B cell (primary cell): ENCODE data around the gene MMUT. TPM values are rescaled to one million over a fixed set of nuclear protein-coding genes. Genes with fewer than 3 reads are reported as not detected.

Experiments used
- ATAC-seq: fragments of 200-7000 bp; cut with Tn5 transposase; one replicate; pipeline ENCODE4 v1.10.0; 2021; ENCODE audit warnings: low read depth, mild to moderate bottlenecking, moderate number of reproducible peaks, moderate library complexity
- CTCF ChIA-PET: fragments of 350-600 bp; sonication (Branson Sonifier 250); formaldehyde crosslinking; loops from one replicate; lab custom pipeline; 2021; ENCODE audit warnings: antibody characterized with exemption, inconsistent platforms; lab: Charles Lee
- POLR2A ChIA-PET: fragments of 350-600 bp; sonication (Branson Sonifier 250); formaldehyde crosslinking; loops from one replicate; lab custom pipeline; 2021; ENCODE audit warnings: antibody characterized with exemption; lab: Charles Lee
- DNase-seq: peaks from one replicate; pipeline ENCODE4 v3.0.0; 2013
- H2AFZ ChIP-seq: 2 replicates; pipeline ENCODE4 v1.6.1; 2012; ENCODE audit warnings: mild to moderate bottlenecking, low read depth, low read length; ENCODE audit not compliant: insufficient read depth, poor library complexity, severe bottlenecking
- H3K27ac ChIP-seq, 2 donors: 1 replicate in 1 of 2; 2 replicates in 1 of 2; pipeline ENCODE4 v1.5.1; 2012 to 2013; ENCODE audit warnings: low read length in 2 of 2, mild to moderate bottlenecking in 2 of 2, moderate library complexity in 1 of 2
- H3K27me3 ChIP-seq, 4 experiments: fragments of 200-600 bp in 1 of 4; sonication (generic) in 1 of 4; replicated peaks in 1 of 4; 1 replicate in 2 of 4; 2 replicates in 2 of 4; pipeline versions ENCODE4 v1.6.1 to v1.7.0; 2013 to 2016; ENCODE audit warnings: low read length in 3 of 4, mild to moderate bottlenecking in 2 of 4, mixed read lengths in 1 of 4, moderate library complexity in 1 of 4; ENCODE audit not compliant: insufficient read depth in 4 of 4, control insufficient read depth in 3 of 4; ENCODE audit errors: control extremely low read depth in 1 of 4
- H3K36me3 ChIP-seq, 2 experiments: replicated peaks in 1 of 2; 1 replicate in 1 of 2; 2 replicates in 1 of 2; pipeline versions ENCODE4 v1.6.1 to v1.7.1; 2013; ENCODE audit warnings: low read length in 1 of 2; ENCODE audit not compliant: insufficient read depth in 2 of 2, control insufficient read depth in 1 of 2; ENCODE audit errors: control extremely low read depth in 1 of 2, extremely low read depth in 1 of 2
- H3K4me1 ChIP-seq, 2 donors: fragments of 200-600 bp in 1 of 2; sonication (generic) in 1 of 2; 1 replicate in 1 of 2; 2 replicates in 1 of 2; pipeline versions ENCODE4 v1.5.1 to v1.6.1; 2013 to 2017; ENCODE audit warnings: low read length in 2 of 2; ENCODE audit not compliant: control insufficient read depth in 2 of 2, insufficient read depth in 2 of 2
- H3K4me2 ChIP-seq: replicated peaks from 2 replicates; pipeline ENCODE3; 2012; ENCODE audit warnings: mild to moderate bottlenecking, low read depth, low read length; ENCODE audit not compliant: poor library complexity, severe bottlenecking
- H3K4me3 ChIP-seq, 5 experiments: fragments of 200-600 bp in 1 of 5; sonication (generic) in 1 of 5; 1 replicate in 3 of 5; 2 replicates in 2 of 5; pipeline versions ENCODE4 v1.5.1 to v1.7.0; 2011 to 2016; ENCODE audit warnings: low read length in 4 of 5, mild to moderate bottlenecking in 4 of 5, low read depth in 2 of 5, control low read depth in 1 of 5, moderate library complexity in 1 of 5; ENCODE audit not compliant: insufficient read depth in 1 of 5; ENCODE audit errors: control extremely low read depth in 1 of 5, extremely low read depth in 1 of 5
- H3K79me2 ChIP-seq: fragments of 200-600 bp; sonication (generic); one replicate; pipeline ENCODE4 v1.6.0; 2016; ENCODE audit warnings: low read length; ENCODE audit not compliant: control insufficient read depth, insufficient read depth
- H3K9ac ChIP-seq: fragments of 200-600 bp; sonication (generic); 2 replicates; pipeline ENCODE4 v1.6.1; 2017; ENCODE audit warnings: mild to moderate bottlenecking, low read length, moderate library complexity
- H3K9me3 ChIP-seq, 3 donors: one replicate each; pipeline versions ENCODE4 v1.6.1 to v1.7.1; 2013; ENCODE audit warnings: low read length in 2 of 3; ENCODE audit not compliant: control insufficient read depth in 2 of 3, insufficient read depth in 1 of 3; ENCODE audit errors: control extremely low read depth in 1 of 3
- H4K20me1 ChIP-seq: 2 replicates; pipeline ENCODE4 v1.6.0; 2012; ENCODE audit warnings: mild to moderate bottlenecking, low read length; ENCODE audit not compliant: insufficient read depth, control insufficient read depth, poor library complexity, severe bottlenecking
- H3K27ac Mint-ChIP-seq: one replicate; pipeline ENCODE4 v1.8.0; 2021; ENCODE audit warnings: mixed read lengths
- H3K27me3 Mint-ChIP-seq: one replicate; pipeline ENCODE4 v1.8.0; 2021; ENCODE audit warnings: mixed read lengths
- H3K4me1 Mint-ChIP-seq: one replicate; pipeline ENCODE4 v1.8.0; 2021; ENCODE audit warnings: mixed read lengths
- H3K4me3 Mint-ChIP-seq: one replicate; pipeline ENCODE4 v1.8.0; 2021; ENCODE audit warnings: mixed read lengths
- H3K9me3 Mint-ChIP-seq: one replicate; pipeline ENCODE4 v1.8.0; 2022; ENCODE audit warnings: mixed read lengths; ENCODE audit not compliant: insufficient read depth
- CTCF ChIP-seq: fragments of 200-600 bp; IDR thresholded peaks from one replicate; pipeline ENCODE4 v1.8.0; 2022; ENCODE audit warnings: antibody characterized with exemption, mild to moderate bottlenecking
- EZH2 ChIP-seq: IDR thresholded peaks from 2 replicates; pipeline ENCODE4 v1.6.1; 2012; ENCODE audit warnings: borderline replicate concordance, low read depth, mild to moderate bottlenecking, moderate library complexity, low read length; ENCODE audit not compliant: insufficient read depth, poor library complexity, severe bottlenecking
- WGBS: methylation state at CpG from one replicate; pipeline ENCODE4 v1.1.5; 2013; ENCODE audit warnings: missing lambda C conversion rate; ENCODE audit not compliant: insufficient coverage; 5-methylcytosine and 5-hydroxymethylcytosine counted together
- intact Hi-C: fragments of 100-400 bp; cut with micrococcal nuclease; formaldehyde crosslinking; loops from one replicate; pipeline ENCODE4 v1.10.0; 2022
- polyA plus RNA-seq: library from polyadenylated mRNA; depleted of rRNA; stranded (reverse); fragments of >200 nt; gene quantifications from 2 replicates; pipeline ENCODE4 v1.2.3, GENCODE V29; 2012
- total RNA-seq, 2 donors: library from RNA; stranded (reverse); fragments of 120-200 nt in 1 of 2; gene quantifications; 1 replicate in 1 of 2; 2 replicates in 1 of 2; pipeline versions ENCODE4 v1.2.3 to v1.2.4, GENCODE V29; 2013 to 2022

The MMUT gene
- total and polyA plus RNA-seq, 2 donors (not counting 1 experiment from before 2014, with no cell fraction given) = 3.9 to 10.6 TPM

DNA sequence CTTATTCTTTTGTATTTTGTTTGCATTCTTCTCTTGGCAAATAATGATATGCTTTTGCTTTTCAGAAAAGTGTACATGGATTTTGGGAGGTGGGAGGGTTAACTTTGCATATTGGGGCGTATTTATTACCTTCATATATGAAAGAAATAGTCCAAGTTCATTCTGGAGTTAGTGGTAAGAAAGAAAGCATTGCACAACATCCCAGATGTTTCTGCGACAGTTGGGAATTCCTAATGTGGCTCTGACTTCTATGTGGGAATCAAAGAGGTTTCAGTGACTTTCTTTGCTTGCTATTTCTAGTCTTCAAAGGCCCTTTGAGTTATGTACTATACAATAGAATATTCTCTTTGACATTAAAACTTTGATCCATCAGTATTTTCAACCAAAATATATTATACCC is 78.1 kb downstream of the MMUT start:
- no peak overlapping the region for H3K4me3 ChIP-seq
- H3K9me3 Mint-ChIP-seq = no peaks in the 10 kb centered on the region
- DNase-seq (no peak), ATAC-seq (no peak)
- H3K27ac Mint-ChIP-seq = no peak overlapping the region
- H3K9me3 ChIP-seq = peaks cover 0 to 4% (median 0%) of the 10 kb centered on the region in 3 donors
- H3K9ac ChIP-seq = no peak overlapping the region
- TF ChIP-seq EZH2 = no peak
- TF ChIP-seq CTCF = no peak
- no peak overlapping the region for H3K4me2 ChIP-seq
- H2AFZ ChIP-seq = no peak overlapping the region
- H3K27me3 ChIP-seq = no peaks in the 10 kb centered on the region
- no peaks in the 10 kb centered on the region for H3K36me3 ChIP-seq
- WGBS = no CpG with 5 or more reads among the region's 2 CpGs
- H3K4me3 Mint-ChIP-seq = no peak overlapping the region
- H3K27me3 Mint-ChIP-seq = no peaks in the 10 kb centered on the region
- H4K20me1 ChIP-seq = no peaks in the 10 kb centered on the region
- no peak overlapping the region for H3K27ac ChIP-seq
- H3K79me2 ChIP-seq = no peaks in the 10 kb centered on the region
- CTCF ChIA-PET = no interaction called here
- H3K4me1 Mint-ChIP-seq = no peaks in the 10 kb centered on the region
- intact Hi-C loops = no loop called here
- no peaks in the 10 kb centered on the region for H3K4me1 ChIP-seq
- POLR2A ChIA-PET = no interaction called here

Other genes with a start within 250 kb of the MMUT start
- 6.6 and 7.5 TPM in 2 replicates for gene CENPQ, start 117 bp upstream of the MMUT start, total RNA-seq
- 2.2 and 3.3 TPM in 2 replicates for gene CENPQ, start 117 bp upstream of the MMUT start, polyA plus RNA-seq
- gene GLYATL3, start 36.7 kb upstream of the MMUT start, total RNA-seq = not detected in 2 replicates
- gene GLYATL3, start 36.7 kb upstream of the MMUT start, polyA plus RNA-seq = not detected in 2 replicates
- gene C6orf141, start 87.4 kb upstream of the MMUT start, total RNA-seq = not detected in 2 replicates
- gene C6orf141, start 87.4 kb upstream of the MMUT start, polyA plus RNA-seq = not detected in 2 replicates
- not detected in 2 replicates for gene RHAG, start 173.6 kb upstream of the MMUT start, total RNA-seq
- gene RHAG, start 173.6 kb upstream of the MMUT start, polyA plus RNA-seq = not detected in 2 replicates